Astrocyte (in vitro differentiated cells and primary cell): ENCODE measurements around the gene TTC33. TPM values are rescaled to one million over a fixed set of nuclear protein-coding genes. Genes with fewer than 3 reads are reported as not detected.

Source experiments
- DNase-seq: peaks from one replicate; pipeline ENCODE4 v3.0.0-alpha.2; 2010; ENCODE audit warnings: low read depth
- FAIRE-seq: peaks from 2 replicates; lab custom pipeline; 2011; peaks lifted over from hg19 to GRCh38; lab: Jason Lieb, UNC
- H2AFZ ChIP-seq: 2 replicates; pipeline ENCODE4 v1.6.0; 2012; ENCODE audit warnings: low read depth, low read length, inconsistent platforms
- H3K27ac ChIP-seq: 2 replicates; pipeline ENCODE4 v1.5.1; 2011; ENCODE audit warnings: low read depth, low read length, inconsistent platforms
- H3K27me3 ChIP-seq: 2 replicates; pipeline ENCODE4 v1.6.0; 2011; ENCODE audit warnings: low read length, inconsistent platforms; ENCODE audit not compliant: insufficient read depth
- H3K36me3 ChIP-seq: 2 replicates; pipeline ENCODE4 v1.5.1; 2011; ENCODE audit warnings: low read length, inconsistent platforms; ENCODE audit not compliant: insufficient read depth
- H3K4me1 ChIP-seq: 2 replicates; pipeline ENCODE4 v1.5.1; 2011; ENCODE audit warnings: low read length, inconsistent platforms; ENCODE audit not compliant: insufficient read depth
- H3K4me2 ChIP-seq: 2 replicates; pipeline ENCODE4 v1.6.0; 2012; ENCODE audit warnings: low read length, inconsistent platforms
- H3K4me3 ChIP-seq: 2 replicates; pipeline ENCODE4 v1.5.1; 2011; ENCODE audit warnings: low read depth, mild to moderate bottlenecking, low read length, inconsistent platforms; ENCODE audit not compliant: insufficient read depth
- H3K79me2 ChIP-seq: 2 replicates; pipeline ENCODE4 v1.6.0; 2012; ENCODE audit warnings: mild to moderate bottlenecking, low read length, inconsistent platforms; ENCODE audit not compliant: insufficient read depth
- H3K9ac ChIP-seq: 2 replicates; pipeline ENCODE4 v1.6.0; 2012; ENCODE audit warnings: mild to moderate bottlenecking, low read length, inconsistent platforms
- H3K9me3 ChIP-seq: 2 replicates; pipeline ENCODE4 v1.5.1; 2012; ENCODE audit warnings: low read depth, mild to moderate bottlenecking, low read length, inconsistent platforms; ENCODE audit not compliant: insufficient read depth
- H4K20me1 ChIP-seq: 2 replicates; pipeline ENCODE4 v1.6.0; 2012; ENCODE audit warnings: low read length, inconsistent platforms; ENCODE audit not compliant: insufficient read depth
- H3K27ac Mint-ChIP-seq: one replicate; pipeline ENCODE4 v1.8.0; 2021; ENCODE audit warnings: mild to moderate bottlenecking, mixed read lengths; ENCODE audit not compliant: unreplicated experiment
- H3K27me3 Mint-ChIP-seq: one replicate; pipeline ENCODE4 v1.8.0; 2021; ENCODE audit warnings: low read depth, mixed read lengths; ENCODE audit not compliant: unreplicated experiment
- H3K36me3 Mint-ChIP-seq: one replicate; pipeline ENCODE4 v1.8.0; 2021; ENCODE audit warnings: low read depth, mixed read lengths; ENCODE audit not compliant: unreplicated experiment
- H3K4me1 Mint-ChIP-seq: one replicate; pipeline ENCODE4 v1.8.0; 2021; ENCODE audit warnings: low read depth, mixed read lengths; ENCODE audit not compliant: unreplicated experiment
- H3K4me3 Mint-ChIP-seq: one replicate; pipeline ENCODE4 v1.8.0; 2021; ENCODE audit warnings: mild to moderate bottlenecking, moderate library complexity, mixed read lengths; ENCODE audit not compliant: unreplicated experiment
- H3K9me3 Mint-ChIP-seq: one replicate; pipeline ENCODE4 v1.8.0; 2021; ENCODE audit warnings: mild to moderate bottlenecking, mixed read lengths; ENCODE audit not compliant: unreplicated experiment
- EZH2 ChIP-seq: IDR thresholded peaks from 2 replicates; pipeline ENCODE4 v1.6.1; 2012; ENCODE audit warnings: mild to moderate bottlenecking, low read length, inconsistent platforms; ENCODE audit not compliant: insufficient read depth
- total RNA-seq: library from RNA; stranded (reverse); gene quantifications from 2 replicates; pipeline ENCODE4 v1.2.1, GENCODE V29; 2021
- TF ChIP-seq, protein P1 (sequence below): IDR thresholded peaks from 2 replicates; pipeline ENCODE4 v1.5.1; 2011; ENCODE audit warnings: low read depth, mild to moderate bottlenecking, inconsistent platforms, low read length, moderate library complexity; ENCODE audit not compliant: insufficient read depth

The TTC33 gene
- total RNA-seq, 1 donor from 2014 or later = 13.3 TPM

DNA sequence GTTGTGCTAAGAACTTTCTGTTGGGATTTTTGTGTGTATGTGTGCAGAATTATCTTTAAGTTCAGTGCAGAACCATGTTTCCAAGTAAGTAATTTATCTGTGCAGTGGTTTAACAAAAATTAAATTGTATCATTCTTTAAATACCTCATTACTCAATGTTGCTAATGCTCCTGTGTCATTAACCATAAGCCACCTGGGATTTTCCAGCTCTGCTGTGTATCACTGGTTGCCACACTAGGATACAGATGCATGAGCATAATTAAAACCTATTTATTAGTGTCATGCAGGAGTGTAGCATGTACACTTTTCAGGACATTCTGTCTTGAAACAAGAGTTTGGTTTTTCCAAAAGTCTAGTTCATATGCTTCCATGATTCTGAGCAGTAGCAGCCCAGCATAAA lies 196.5 kb downstream of the TTC33 start:
- H3K9me3 ChIP-seq = no peaks in the 10 kb centered on the region
- H3K79me2 ChIP-seq = no peaks in the 10 kb centered on the region
- H3K36me3 ChIP-seq = no peaks in the 10 kb centered on the region
- no peaks in the 10 kb centered on the region for H3K4me1 ChIP-seq
- Mint-ChIP-seq H3K4me3 (no peak overlapping the region), H3K27ac (no peak overlapping the region), H3K36me3 (no peaks in the 10 kb centered on the region), H3K27me3 (peaks cover 1% of the 10 kb centered on the region), H3K4me1 (no peaks in the 10 kb centered on the region), H3K9me3 (peaks cover 2% of the 10 kb centered on the region)
- H2AFZ ChIP-seq = no peak overlapping the region
- FAIRE-seq (no peak), DNase-seq (peak; percentile 56)
- no peak for TF ChIP-seq EZH2
- TF ChIP-seq, protein P1, sequence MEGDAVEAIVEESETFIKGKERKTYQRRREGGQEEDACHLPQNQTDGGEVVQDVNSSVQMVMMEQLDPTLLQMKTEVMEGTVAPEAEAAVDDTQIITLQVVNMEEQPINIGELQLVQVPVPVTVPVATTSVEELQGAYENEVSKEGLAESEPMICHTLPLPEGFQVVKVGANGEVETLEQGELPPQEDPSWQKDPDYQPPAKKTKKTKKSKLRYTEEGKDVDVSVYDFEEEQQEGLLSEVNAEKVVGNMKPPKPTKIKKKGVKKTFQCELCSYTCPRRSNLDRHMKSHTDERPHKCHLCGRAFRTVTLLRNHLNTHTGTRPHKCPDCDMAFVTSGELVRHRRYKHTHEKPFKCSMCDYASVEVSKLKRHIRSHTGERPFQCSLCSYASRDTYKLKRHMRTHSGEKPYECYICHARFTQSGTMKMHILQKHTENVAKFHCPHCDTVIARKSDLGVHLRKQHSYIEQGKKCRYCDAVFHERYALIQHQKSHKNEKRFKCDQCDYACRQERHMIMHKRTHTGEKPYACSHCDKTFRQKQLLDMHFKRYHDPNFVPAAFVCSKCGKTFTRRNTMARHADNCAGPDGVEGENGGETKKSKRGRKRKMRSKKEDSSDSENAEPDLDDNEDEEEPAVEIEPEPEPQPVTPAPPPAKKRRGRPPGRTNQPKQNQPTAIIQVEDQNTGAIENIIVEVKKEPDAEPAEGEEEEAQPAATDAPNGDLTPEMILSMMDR = no peak
- H3K4me3 ChIP-seq = no peak overlapping the region
- H3K9ac ChIP-seq = no peak overlapping the region
- no peaks in the 10 kb centered on the region for H3K27me3 ChIP-seq
- H4K20me1 ChIP-seq = no peaks in the 10 kb centered on the region
- no peak overlapping the region for H3K4me2 ChIP-seq
- no peak overlapping the region for H3K27ac ChIP-seq

DNA sequence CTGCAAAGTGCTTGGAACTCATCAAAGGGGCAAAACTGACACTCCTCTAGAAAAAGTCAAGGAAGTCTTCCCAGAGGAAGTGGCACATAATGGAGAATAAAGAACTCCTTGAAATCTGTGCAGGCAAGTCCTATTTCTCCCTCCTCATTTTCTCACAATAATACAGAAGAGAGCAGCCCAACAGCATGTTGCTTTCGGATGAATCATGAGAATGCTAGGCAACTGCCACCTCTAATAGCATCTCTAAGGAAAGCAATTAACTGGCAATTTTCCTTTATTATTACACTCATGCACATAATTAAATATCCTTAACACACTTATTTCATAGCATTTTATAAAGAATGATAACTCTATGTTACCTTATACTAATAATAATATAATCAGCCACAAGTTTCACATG lies 198.3 kb downstream of the TTC33 start:
- peaks cover 4% of the 10 kb centered on the region for H3K4me1 Mint-ChIP-seq
- Histone ChIP-seq H3K4me2 (no peak overlapping the region), H3K4me3 (no peak overlapping the region), H3K9ac (no peak overlapping the region), H3K79me2 (no peaks in the 10 kb centered on the region), H4K20me1 (no peaks in the 10 kb centered on the region), H3K36me3 (no peaks in the 10 kb centered on the region), H3K9me3 (no peaks in the 10 kb centered on the region), H3K27me3 (no peaks in the 10 kb centered on the region), H3K4me1 (peaks cover under 1% of the 10 kb centered on the region), H2AFZ (no peak overlapping the region), H3K27ac (no peak overlapping the region)
- no peak for FAIRE-seq
- TF ChIP-seq, protein P1 = no peak
- TF ChIP-seq EZH2 = no peak
- no peaks in the 10 kb centered on the region for H3K36me3 Mint-ChIP-seq
- no peak overlapping the region for H3K4me3 Mint-ChIP-seq
- DNase-seq = no peak
- H3K27ac Mint-ChIP-seq = no peak overlapping the region
- no peaks in the 10 kb centered on the region for H3K9me3 Mint-ChIP-seq
- peaks cover 1% of the 10 kb centered on the region for H3K27me3 Mint-ChIP-seq

DNA sequence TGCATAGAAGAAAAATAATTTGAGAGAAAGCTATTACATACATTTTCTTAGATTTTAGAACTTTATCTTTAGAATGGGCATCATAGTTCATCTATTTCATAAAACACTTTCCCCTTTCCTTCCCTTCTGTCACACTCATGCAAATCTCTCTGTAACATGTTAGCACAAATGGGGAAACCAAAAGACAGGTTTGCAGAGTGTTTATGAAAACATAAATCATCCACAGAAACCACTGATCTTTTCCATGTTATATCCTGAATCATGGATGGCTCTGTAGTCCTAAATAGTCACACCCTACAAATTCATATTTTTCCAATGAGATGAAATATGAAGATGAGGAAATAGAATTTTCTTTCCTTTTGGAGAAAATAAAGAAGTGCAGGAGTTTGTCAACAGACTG lies 198.9 kb downstream of the TTC33 start:
- H3K4me1 Mint-ChIP-seq = peaks cover 10% of the 10 kb centered on the region
- Histone ChIP-seq H3K79me2 (no peaks in the 10 kb centered on the region), H3K27ac (no peak overlapping the region), H3K4me2 (no peak overlapping the region), H3K4me1 (peaks cover 6% of the 10 kb centered on the region), H4K20me1 (no peaks in the 10 kb centered on the region), H3K4me3 (no peak overlapping the region), H2AFZ (no peak overlapping the region), H3K9me3 (no peaks in the 10 kb centered on the region), H3K36me3 (no peaks in the 10 kb centered on the region), H3K27me3 (no peaks in the 10 kb centered on the region), H3K9ac (no peak overlapping the region)
- no peaks in the 10 kb centered on the region for H3K36me3 Mint-ChIP-seq
- no peak for TF ChIP-seq EZH2
- TF ChIP-seq, protein P1 = no peak
- no peak for FAIRE-seq
- DNase-seq = no peak
- H3K4me3 Mint-ChIP-seq = no peak overlapping the region
- peaks cover 1% of the 10 kb centered on the region for H3K27me3 Mint-ChIP-seq
- H3K27ac Mint-ChIP-seq = no peak overlapping the region
- H3K9me3 Mint-ChIP-seq = no peaks in the 10 kb centered on the region
